SK-N-SH (cell line): ENCODE data around the gene KIAA0040.

Experiments used
- EP300 ChIP-seq, 2 experiments: IDR thresholded peaks; 2 replicates each; pipeline versions ENCODE4 v1.4.0 to v1.6.1; 2012; ENCODE audit warnings: borderline replicate concordance in 1 of 2, low read depth in 1 of 2, low read length in 1 of 2
- EZH2phosphoT487 ChIP-seq: fragments of 200-600 bp; sonication (generic); IDR thresholded peaks from 2 replicates; pipeline ENCODE4 v1.6.1; 2017; ENCODE audit warnings: low read depth, mixed run types, mild to moderate bottlenecking, antibody characterized with exemption, moderate library complexity, borderline replicate concordance
- FOXJ3 ChIP-seq: sonication (generic); formaldehyde crosslinking; IDR thresholded peaks from 2 replicates; pipeline ENCODE4 v1.5.1; 2020; ENCODE audit warnings: mild to moderate bottlenecking, missing genetic modification reagents
- GATA2 ChIP-seq: sonication (generic); formaldehyde crosslinking; IDR thresholded peaks from 2 replicates; pipeline ENCODE4 v1.5.0; 2020; ENCODE audit warnings: mild to moderate bottlenecking, missing genetic modification reagents
- NFIC ChIP-seq: IDR thresholded peaks from 2 replicates; pipeline ENCODE4 v1.4.0; 2012; ENCODE audit warnings: borderline replicate concordance
- POLR2AphosphoS5 ChIP-seq: IDR thresholded peaks from 2 replicates; pipeline ENCODE4 v1.6.1; 2012; ENCODE audit warnings: low read depth, low read length
- SIN3A ChIP-seq: IDR thresholded peaks from 2 replicates; pipeline ENCODE4 v1.6.1; 2012; ENCODE audit warnings: low read depth, mild to moderate bottlenecking, low read length, moderate library complexity, borderline replicate concordance
- SMC3 ChIP-seq: IDR thresholded peaks from 2 replicates; pipeline ENCODE4 v1.6.1; 2012; ENCODE audit warnings: low read depth, low read length, improper control_type of control experiment
- TF ChIP-seq, protein P1 (sequence below): IDR thresholded peaks from 2 replicates; pipeline ENCODE4 v1.4.0; 2012; ENCODE audit warnings: low read depth
- TF ChIP-seq, protein P2 (sequence below): fragments of 200-600 bp; sonication (generic); IDR thresholded peaks from 2 replicates; pipeline ENCODE4 v1.6.1; 2017; ENCODE audit warnings: antibody characterized with exemption, mild to moderate bottlenecking, moderate library complexity
- TF ChIP-seq, protein P3 (sequence below): IDR thresholded peaks from 2 replicates; pipeline ENCODE4 v1.4.0; 2012; ENCODE audit warnings: low read depth, borderline replicate concordance
- TF ChIP-seq, protein P4 (sequence below): fragments of 150-350 bp; IDR thresholded peaks from 2 replicates; pipeline ENCODE4 v1.6.1; 2016; ENCODE audit warnings: mild to moderate bottlenecking, low read depth, low read length

DNA sequence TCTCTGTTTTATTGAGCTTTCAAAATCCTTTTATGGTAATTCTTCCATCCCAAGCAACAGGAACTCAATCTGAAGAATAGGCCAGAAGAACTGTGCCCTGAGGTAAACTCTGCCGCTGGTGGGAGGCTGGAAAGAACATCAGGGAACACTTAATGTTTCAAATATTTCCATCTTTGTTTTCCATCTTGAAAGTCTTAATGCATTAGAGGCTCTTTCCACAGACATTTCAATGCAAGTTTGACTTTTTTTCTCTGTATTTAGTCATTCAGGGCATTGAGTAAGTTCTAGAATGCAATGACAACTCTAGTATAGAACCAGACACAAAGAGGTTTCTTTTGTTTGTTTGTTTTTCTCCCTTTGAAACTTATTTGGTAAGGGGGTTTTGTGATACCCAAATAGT lies 61.5 kb downstream of the KIAA0040 start:
- TF ChIP-seq GATA2 (CRISPR knock-in tag): no peak
- no peak for TF ChIP-seq EZH2phosphoT487
- TF ChIP-seq, protein P1, sequence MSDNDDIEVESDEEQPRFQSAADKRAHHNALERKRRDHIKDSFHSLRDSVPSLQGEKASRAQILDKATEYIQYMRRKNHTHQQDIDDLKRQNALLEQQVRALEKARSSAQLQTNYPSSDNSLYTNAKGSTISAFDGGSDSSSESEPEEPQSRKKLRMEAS: no peak
- TF ChIP-seq SMC3: no peak
- TF ChIP-seq, protein P2, sequence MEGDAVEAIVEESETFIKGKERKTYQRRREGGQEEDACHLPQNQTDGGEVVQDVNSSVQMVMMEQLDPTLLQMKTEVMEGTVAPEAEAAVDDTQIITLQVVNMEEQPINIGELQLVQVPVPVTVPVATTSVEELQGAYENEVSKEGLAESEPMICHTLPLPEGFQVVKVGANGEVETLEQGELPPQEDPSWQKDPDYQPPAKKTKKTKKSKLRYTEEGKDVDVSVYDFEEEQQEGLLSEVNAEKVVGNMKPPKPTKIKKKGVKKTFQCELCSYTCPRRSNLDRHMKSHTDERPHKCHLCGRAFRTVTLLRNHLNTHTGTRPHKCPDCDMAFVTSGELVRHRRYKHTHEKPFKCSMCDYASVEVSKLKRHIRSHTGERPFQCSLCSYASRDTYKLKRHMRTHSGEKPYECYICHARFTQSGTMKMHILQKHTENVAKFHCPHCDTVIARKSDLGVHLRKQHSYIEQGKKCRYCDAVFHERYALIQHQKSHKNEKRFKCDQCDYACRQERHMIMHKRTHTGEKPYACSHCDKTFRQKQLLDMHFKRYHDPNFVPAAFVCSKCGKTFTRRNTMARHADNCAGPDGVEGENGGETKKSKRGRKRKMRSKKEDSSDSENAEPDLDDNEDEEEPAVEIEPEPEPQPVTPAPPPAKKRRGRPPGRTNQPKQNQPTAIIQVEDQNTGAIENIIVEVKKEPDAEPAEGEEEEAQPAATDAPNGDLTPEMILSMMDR: no peak
- TF ChIP-seq EP300 (IDR thresholded peaks at IDR 0.05; ENCODE audit: borderline replicate concordance in 1 of 2, low read depth in 1 of 2, low read length in 1 of 2): no peak
- no peak for TF ChIP-seq NFIC
- TF ChIP-seq SIN3A: no peak
- TF ChIP-seq POLR2AphosphoS5: no peak
- TF ChIP-seq, protein P3, sequence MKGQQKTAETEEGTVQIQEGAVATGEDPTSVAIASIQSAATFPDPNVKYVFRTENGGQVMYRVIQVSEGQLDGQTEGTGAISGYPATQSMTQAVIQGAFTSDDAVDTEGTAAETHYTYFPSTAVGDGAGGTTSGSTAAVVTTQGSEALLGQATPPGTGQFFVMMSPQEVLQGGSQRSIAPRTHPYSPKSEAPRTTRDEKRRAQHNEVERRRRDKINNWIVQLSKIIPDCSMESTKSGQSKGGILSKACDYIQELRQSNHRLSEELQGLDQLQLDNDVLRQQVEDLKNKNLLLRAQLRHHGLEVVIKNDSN: no peak
- TF ChIP-seq FOXJ3 (CRISPR knock-in tag): no peak
- TF ChIP-seq, protein P4, sequence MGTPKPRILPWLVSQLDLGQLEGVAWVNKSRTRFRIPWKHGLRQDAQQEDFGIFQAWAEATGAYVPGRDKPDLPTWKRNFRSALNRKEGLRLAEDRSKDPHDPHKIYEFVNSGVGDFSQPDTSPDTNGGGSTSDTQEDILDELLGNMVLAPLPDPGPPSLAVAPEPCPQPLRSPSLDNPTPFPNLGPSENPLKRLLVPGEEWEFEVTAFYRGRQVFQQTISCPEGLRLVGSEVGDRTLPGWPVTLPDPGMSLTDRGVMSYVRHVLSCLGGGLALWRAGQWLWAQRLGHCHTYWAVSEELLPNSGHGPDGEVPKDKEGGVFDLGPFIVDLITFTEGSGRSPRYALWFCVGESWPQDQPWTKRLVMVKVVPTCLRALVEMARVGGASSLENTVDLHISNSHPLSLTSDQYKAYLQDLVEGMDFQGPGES: no peak
